Activated naive CD4-positive, alpha-beta T cell treated with anti-CD3 and anti-CD28 coated beads, Interleukin-2, amount 50 U/mL, for 16 hours (primary cell): ENCODE results near the gene C2orf42.
"Not testable (repeated sequence)": the region's sequence is repeated elsewhere in the genome, so short reads cannot be mapped to it uniquely, and the experiment has no call there.

Source experiments
- DNase-seq: peaks from one replicate; pipeline ENCODE4 v3.0.0-alpha.2; 2020

C2orf42 gene

GRCh38 chr2:70102323-70102905 is 88.4 kb downstream of the C2orf42 start:
- DNase-seq, result not testable (repeated sequence)

- not testable (repeated sequence) for DNase-seq
Measured at GRCh38 chr2:70101686-70102085, 89.1 kb downstream of the C2orf42 start.

GRCh38 chr2:70101174-70101573 is 89.6 kb downstream of the C2orf42 start:
- DNase-seq, result no peak
